Upper lobe of right lung (tissue), 1 donor: ENCODE results near the gene MRPS35. TPM values are rescaled to one million over a fixed set of nuclear protein-coding genes. Genes with fewer than 3 reads are reported as not detected.
"Not testable (repeated sequence)": the region's sequence is repeated elsewhere in the genome, so short reads cannot be mapped to it uniquely, and the experiment has no call there.

Experiments used
- ATAC-seq: fragments of 200-7000 bp; cut with Tn5 transposase; one replicate; pipeline ENCODE4 v1.9.1; 2020; ENCODE audit warnings: mild to moderate bottlenecking, moderate library complexity
- DNase-seq: peaks from one replicate; pipeline ENCODE4 v3.0.0-alpha.2; 2020
- H3K27ac ChIP-seq: fragments of 200-600 bp; one replicate; pipeline ENCODE4 v1.8.0; 2022
- H3K27me3 ChIP-seq: fragments of 200-600 bp; one replicate; pipeline ENCODE4 v1.8.0; 2022; ENCODE audit warnings: mild to moderate bottlenecking
- H3K36me3 ChIP-seq: fragments of 200-600 bp; one replicate; pipeline ENCODE4 v1.8.0; 2022
- H3K4me1 ChIP-seq: fragments of 200-600 bp; one replicate; pipeline ENCODE4 v1.8.0; 2022
- H3K4me3 ChIP-seq: fragments of 200-600 bp; one replicate; pipeline ENCODE4 v1.8.0; 2022; ENCODE audit warnings: mild to moderate bottlenecking
- H3K9me3 ChIP-seq: fragments of 200-600 bp; one replicate; pipeline ENCODE4 v1.8.0; 2022
- intact Hi-C: fragments of 100-400 bp; cut with DNase I; formaldehyde crosslinking; loops from one replicate; pipeline ENCODE4 v1.11.0; 2022
- total RNA-seq: library from RNA; stranded (reverse); fragmentation: NEBNext Ultra II Directional; extraction: Animal tissue kit (Norgen Biotek cat#: 25700); gene quantifications from one replicate; pipeline ENCODE4 v1.2.1, GENCODE V29; 2021
- TF ChIP-seq, protein P1 (sequence below): fragments of 200-600 bp; IDR thresholded peaks from one replicate; pipeline ENCODE4 v1.8.0; 2022; ENCODE audit warnings: antibody characterized with exemption
- donor health status: DM: no; HTN: yes; CAD: no; lungs with severe emphysema.

MRPS35 gene
- total RNA-seq, 1 donor from 2014 or later, result 31.3 TPM

DNA sequence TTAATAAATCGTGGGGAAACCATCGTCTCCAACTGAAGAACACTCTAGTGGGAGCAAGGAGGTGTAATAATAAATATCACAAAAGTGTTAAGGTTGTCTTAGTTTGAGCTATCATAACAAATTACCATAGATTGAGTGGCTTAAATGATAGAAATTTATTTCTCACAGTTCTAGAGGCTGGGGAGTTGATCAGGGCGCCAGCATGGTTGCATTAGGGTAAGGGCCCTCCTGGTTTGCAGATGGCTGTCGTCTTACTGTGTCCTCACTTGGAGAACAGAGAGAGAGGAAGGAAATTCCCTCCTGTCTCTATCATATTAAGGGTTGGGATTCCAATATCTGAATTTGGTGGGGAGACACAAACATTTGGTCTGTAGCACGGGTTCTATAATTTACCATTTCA is 33.0 kb downstream of the MRPS35 start:
- Histone ChIP-seq H3K4me1 (peaks cover 9% of the 10 kb centered on the region), H3K9me3 (no peaks in the 10 kb centered on the region), H3K27ac (no peak overlapping the region), H3K4me3 (no peak overlapping the region), H3K27me3 (no peaks in the 10 kb centered on the region), H3K36me3 (peaks cover 23% of the 10 kb centered on the region)
- TF ChIP-seq, protein P1, sequence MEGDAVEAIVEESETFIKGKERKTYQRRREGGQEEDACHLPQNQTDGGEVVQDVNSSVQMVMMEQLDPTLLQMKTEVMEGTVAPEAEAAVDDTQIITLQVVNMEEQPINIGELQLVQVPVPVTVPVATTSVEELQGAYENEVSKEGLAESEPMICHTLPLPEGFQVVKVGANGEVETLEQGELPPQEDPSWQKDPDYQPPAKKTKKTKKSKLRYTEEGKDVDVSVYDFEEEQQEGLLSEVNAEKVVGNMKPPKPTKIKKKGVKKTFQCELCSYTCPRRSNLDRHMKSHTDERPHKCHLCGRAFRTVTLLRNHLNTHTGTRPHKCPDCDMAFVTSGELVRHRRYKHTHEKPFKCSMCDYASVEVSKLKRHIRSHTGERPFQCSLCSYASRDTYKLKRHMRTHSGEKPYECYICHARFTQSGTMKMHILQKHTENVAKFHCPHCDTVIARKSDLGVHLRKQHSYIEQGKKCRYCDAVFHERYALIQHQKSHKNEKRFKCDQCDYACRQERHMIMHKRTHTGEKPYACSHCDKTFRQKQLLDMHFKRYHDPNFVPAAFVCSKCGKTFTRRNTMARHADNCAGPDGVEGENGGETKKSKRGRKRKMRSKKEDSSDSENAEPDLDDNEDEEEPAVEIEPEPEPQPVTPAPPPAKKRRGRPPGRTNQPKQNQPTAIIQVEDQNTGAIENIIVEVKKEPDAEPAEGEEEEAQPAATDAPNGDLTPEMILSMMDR, result no peak
- DNase-seq (no peak), ATAC-seq (no peak)
- intact Hi-C loops, result no loop called here

GRCh38 chr12:27745734-27746133 is 35.1 kb downstream of the MRPS35 start:
- H3K4me1 ChIP-seq, H3K4me3 ChIP-seq, H3K36me3 ChIP-seq, ATAC-seq, H3K27me3 ChIP-seq, DNase-seq, intact Hi-C loops, H3K9me3 ChIP-seq, H3K27ac ChIP-seq: not testable (repeated sequence)

- no peaks in the 10 kb centered on the region for H3K9me3 ChIP-seq
- H3K4me1 ChIP-seq, result peaks cover 9% of the 10 kb centered on the region
- H3K4me3 ChIP-seq, result no peak overlapping the region
- H3K27me3 ChIP-seq, result no peaks in the 10 kb centered on the region
- H3K27ac ChIP-seq, result peak overlapping the region; percentile 61
- H3K36me3 ChIP-seq, result no peaks in the 10 kb centered on the region
- TF ChIP-seq, protein P1, result no peak
- ATAC-seq, result no peak
- no peak for DNase-seq
- intact Hi-C loops, result no loop called here
Observed at GRCh38 chr12:27747111-27747820, 36.6 kb downstream of the MRPS35 start.

DNA sequence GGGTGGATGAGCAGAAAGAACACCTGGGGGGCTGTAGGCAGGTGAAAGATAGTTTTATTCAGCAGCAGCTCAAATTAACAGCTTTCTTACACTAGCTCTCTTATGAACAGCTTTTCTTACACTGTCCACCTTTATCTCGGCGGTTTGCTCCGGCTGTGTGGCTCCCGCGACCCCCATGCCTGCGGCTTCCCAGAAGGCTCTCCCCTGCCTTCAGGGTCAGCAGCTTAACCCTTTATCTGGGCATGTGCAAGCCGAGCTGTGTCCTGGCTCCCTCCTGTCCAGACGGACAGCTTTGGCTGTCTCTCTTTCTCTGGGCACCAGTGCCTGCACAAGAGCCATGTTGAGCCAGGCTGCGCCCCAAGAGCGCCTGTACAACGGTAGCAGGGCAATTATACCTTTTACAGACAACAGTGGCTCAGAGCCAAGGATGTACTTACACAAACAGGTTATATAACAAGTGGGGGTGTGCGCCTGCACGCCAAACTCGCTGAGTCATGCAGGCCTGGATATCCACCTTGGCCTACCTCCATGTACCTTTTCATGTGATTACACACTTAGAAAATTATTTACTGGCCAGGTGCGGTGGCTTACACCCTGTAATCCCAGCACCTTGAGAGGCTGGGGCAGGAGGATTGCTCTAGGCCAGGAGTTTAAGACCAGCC is 40.9 kb downstream of the MRPS35 start:
- Histone ChIP-seq H3K9me3 (no peaks in the 10 kb centered on the region), H3K27ac (no peak overlapping the region), H3K36me3 (peaks cover 16% of the 10 kb centered on the region), H3K4me3 (no peak overlapping the region), H3K27me3 (no peaks in the 10 kb centered on the region), H3K4me1 (peaks cover 9% of the 10 kb centered on the region)
- DNase-seq, result no peak
- intact Hi-C loops, result no loop called here
- peak; percentile 57 for ATAC-seq
- TF ChIP-seq, protein P1, result no peak

GRCh38 chr12:27754795-27755194 is 44.2 kb downstream of the MRPS35 start:
- Histone ChIP-seq H3K27ac (no peak overlapping the region), H3K27me3 (no peaks in the 10 kb centered on the region), H3K9me3 (no peaks in the 10 kb centered on the region), H3K4me1 (no peaks in the 10 kb centered on the region), H3K36me3 (peaks cover 24% of the 10 kb centered on the region), H3K4me3 (no peak overlapping the region)
- no peak for DNase-seq
- intact Hi-C loops, result no loop called here
- no peak for ATAC-seq
- TF ChIP-seq, protein P1, result no peak

DNA sequence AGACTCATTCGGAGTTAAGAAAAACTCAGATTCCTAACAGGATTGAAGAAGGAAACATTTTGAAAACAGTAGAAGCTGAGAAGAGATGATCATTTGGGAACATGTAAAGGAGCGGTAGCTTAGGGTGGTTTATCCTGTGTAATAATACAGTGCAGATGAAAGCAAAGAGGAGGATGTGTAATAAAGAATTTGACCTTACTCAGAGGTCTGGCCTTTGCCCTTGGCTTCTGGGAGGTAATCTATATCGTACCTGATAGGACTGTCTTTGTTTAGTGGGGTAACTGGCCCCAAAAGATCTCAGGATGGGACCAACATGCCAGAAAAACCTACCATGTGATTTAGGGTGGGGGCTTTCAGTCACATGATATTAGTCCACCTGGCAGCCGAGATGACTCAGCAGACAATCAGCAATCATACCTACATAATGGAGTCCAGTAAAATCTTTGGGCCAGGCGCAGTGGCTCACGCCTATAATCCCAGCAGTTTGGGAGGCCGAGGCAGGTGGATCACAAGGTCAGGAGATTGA is 46.1 kb downstream of the MRPS35 start:
- no peaks in the 10 kb centered on the region for H3K4me1 ChIP-seq
- H3K27me3 ChIP-seq, result no peaks in the 10 kb centered on the region
- no peak for ATAC-seq
- H3K9me3 ChIP-seq, result no peaks in the 10 kb centered on the region
- no peak for DNase-seq
- TF ChIP-seq, protein P1, result no peak
- H3K36me3 ChIP-seq, result peaks cover 27% of the 10 kb centered on the region
- H3K4me3 ChIP-seq, result no peak overlapping the region
- intact Hi-C loops, result no loop called here
- no peak overlapping the region for H3K27ac ChIP-seq
